Measurements from ENCODE around the gene POLK. TPM values are rescaled to one million over a fixed set of nuclear protein-coding genes. Genes with fewer than 3 reads are reported as not detected.

Gene POLK
- total and polyA plus RNA-seq, 4 donors, result 6.6 to 68.6 (median 18.5) TPM

DNA sequence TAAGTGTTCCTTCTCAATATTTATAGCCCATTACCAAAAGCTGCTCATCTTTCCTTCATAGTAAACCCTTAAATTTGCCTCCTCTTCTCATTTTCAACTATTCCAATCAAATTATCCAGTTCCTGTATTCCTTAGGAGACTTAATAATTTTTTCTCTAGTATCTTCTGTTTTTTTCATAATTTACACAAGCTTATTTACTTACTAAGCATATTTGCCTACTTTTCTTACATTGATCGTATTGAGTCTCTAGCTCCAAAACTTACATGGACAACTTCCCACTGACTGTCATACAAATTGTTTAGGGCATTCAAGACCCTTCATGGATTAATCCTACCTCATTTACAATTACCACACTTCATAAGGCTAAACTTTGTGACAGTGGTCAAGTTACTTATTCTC is 3.9 kb upstream of the POLK start:
- H3K27ac ChIP-seq (ENCODE audit: low read depth in 1 of 2, low read length in 1 of 2), result no peak overlapping the region
- no peak overlapping the region for H3K4me3 ChIP-seq
- no peak overlapping the region for H3K9ac ChIP-seq (ENCODE audit: insufficient read depth in 1 of 2, low read length in 2 of 2)
- no peak for ATAC-seq (ENCODE audit: insufficient read depth, low FRiP score)
- peaks cover 0 to 18% (median 5%) of the 10 kb centered on the region in 5 donors for H3K4me1 ChIP-seq (ENCODE audit: control insufficient read depth in 5 of 5, insufficient read depth in 5 of 5, low read length in 5 of 5)
- H3K9me3 ChIP-seq (ENCODE audit: control insufficient read depth in 4 of 4, insufficient read depth in 3 of 4, low read length in 3 of 4), result peaks cover 0 to 3% (median 0%) of the 10 kb centered on the region in 4 donors
- H3K36me3 ChIP-seq (ENCODE audit: control insufficient read depth in 4 of 4, insufficient read depth in 4 of 4, low read length in 4 of 4), result peaks cover 0 to 9% (median 0%) of the 10 kb centered on the region in 4 donors
- TF ChIP-seq, protein P1, sequence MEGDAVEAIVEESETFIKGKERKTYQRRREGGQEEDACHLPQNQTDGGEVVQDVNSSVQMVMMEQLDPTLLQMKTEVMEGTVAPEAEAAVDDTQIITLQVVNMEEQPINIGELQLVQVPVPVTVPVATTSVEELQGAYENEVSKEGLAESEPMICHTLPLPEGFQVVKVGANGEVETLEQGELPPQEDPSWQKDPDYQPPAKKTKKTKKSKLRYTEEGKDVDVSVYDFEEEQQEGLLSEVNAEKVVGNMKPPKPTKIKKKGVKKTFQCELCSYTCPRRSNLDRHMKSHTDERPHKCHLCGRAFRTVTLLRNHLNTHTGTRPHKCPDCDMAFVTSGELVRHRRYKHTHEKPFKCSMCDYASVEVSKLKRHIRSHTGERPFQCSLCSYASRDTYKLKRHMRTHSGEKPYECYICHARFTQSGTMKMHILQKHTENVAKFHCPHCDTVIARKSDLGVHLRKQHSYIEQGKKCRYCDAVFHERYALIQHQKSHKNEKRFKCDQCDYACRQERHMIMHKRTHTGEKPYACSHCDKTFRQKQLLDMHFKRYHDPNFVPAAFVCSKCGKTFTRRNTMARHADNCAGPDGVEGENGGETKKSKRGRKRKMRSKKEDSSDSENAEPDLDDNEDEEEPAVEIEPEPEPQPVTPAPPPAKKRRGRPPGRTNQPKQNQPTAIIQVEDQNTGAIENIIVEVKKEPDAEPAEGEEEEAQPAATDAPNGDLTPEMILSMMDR (IDR thresholded peaks at IDR 0.05; ENCODE audit: control extremely low read depth, extremely low read depth), result no peak
- 84 to 85% methylated on average over 1 of the region's 1 CpG for WGBS, 2 donors
- no peaks in the 10 kb centered on the region for H3K27me3 ChIP-seq (ENCODE audit: control insufficient read depth in 3 of 3, insufficient read depth in 3 of 3, low read length in 2 of 3)
- DNase-seq, result no peak

DNA sequence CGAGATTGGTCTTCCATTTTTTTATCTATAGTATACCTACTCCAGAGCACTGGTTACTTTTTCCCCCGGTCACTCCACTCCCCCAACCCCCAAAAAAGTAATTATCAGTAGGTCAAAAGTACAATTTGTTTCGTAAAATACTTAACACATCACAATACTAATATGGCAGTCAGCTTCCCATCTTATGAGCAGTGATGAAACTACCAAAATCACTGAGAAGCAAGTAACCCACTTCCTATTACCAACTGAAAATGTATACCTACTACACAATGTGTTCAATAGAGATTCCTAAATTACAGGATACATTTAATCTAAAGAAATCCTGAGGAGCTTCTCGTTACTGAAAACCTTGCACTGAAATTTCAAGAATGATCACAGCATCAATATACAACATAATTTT is 2.1 kb upstream of the POLK start:
- Histone ChIP-seq H3K27ac (ENCODE audit: low read depth in 1 of 2, low read length in 1 of 2) (no peak overlapping the region), H3K9ac (ENCODE audit: insufficient read depth in 1 of 2, low read length in 2 of 2) (peak overlapping the region in 1 of 2 donors; percentile 54), H3K27me3 (ENCODE audit: control insufficient read depth in 3 of 3, insufficient read depth in 3 of 3, low read length in 2 of 3) (no peaks in the 10 kb centered on the region), H3K4me1 (ENCODE audit: control insufficient read depth in 5 of 5, insufficient read depth in 5 of 5, low read length in 5 of 5) (peaks cover 0 to 26% (median 10%) of the 10 kb centered on the region in 5 donors), H3K9me3 (ENCODE audit: control insufficient read depth in 4 of 4, insufficient read depth in 3 of 4, low read length in 3 of 4) (peaks cover 0 to 3% (median 0%) of the 10 kb centered on the region in 4 donors), H3K4me3 (no peak overlapping the region), H3K36me3 (ENCODE audit: control insufficient read depth in 4 of 4, insufficient read depth in 4 of 4, low read length in 4 of 4) (peaks cover 0 to 9% (median 0%) of the 10 kb centered on the region in 4 donors)
- ATAC-seq (ENCODE audit: insufficient read depth, low FRiP score) (no peak), DNase-seq (peak in 1 of 3 donors; percentile 3)
- WGBS, 2 donors, result 48 to 63% methylated on average over 4 of the region's 4 CpGs
- TF ChIP-seq, protein P1 (IDR thresholded peaks at IDR 0.05; ENCODE audit: control extremely low read depth, extremely low read depth), result no peak

GRCh38 chr5:75509956-75510355 is 1.7 kb upstream of the POLK start:
- Histone ChIP-seq H3K4me1 (ENCODE audit: control insufficient read depth in 5 of 5, insufficient read depth in 5 of 5, low read length in 5 of 5) (peaks cover 0 to 26% (median 10%) of the 10 kb centered on the region in 5 donors), H3K9me3 (ENCODE audit: control insufficient read depth in 4 of 4, insufficient read depth in 3 of 4, low read length in 3 of 4) (peaks cover 0 to 3% (median 0%) of the 10 kb centered on the region in 4 donors), H3K4me3 (no peak overlapping the region), H3K9ac (ENCODE audit: insufficient read depth in 1 of 2, low read length in 2 of 2) (peak overlapping the region in 1 of 2 donors; percentile 54), H3K36me3 (ENCODE audit: control insufficient read depth in 4 of 4, insufficient read depth in 4 of 4, low read length in 4 of 4) (peaks cover 0 to 9% (median 0%) of the 10 kb centered on the region in 4 donors), H3K27me3 (ENCODE audit: control insufficient read depth in 3 of 3, insufficient read depth in 3 of 3, low read length in 2 of 3) (no peaks in the 10 kb centered on the region), H3K27ac (ENCODE audit: low read depth in 1 of 2, low read length in 1 of 2) (peak overlapping the region in 1 of 2 donors; percentile 45)
- DNase-seq (peak; percentile 20 to 61 (median 60)), ATAC-seq (ENCODE audit: insufficient read depth, low FRiP score) (no peak)
- TF ChIP-seq, protein P1 (IDR thresholded peaks at IDR 0.05; ENCODE audit: control extremely low read depth, extremely low read depth), result no peak
- WGBS, 2 donors, result 0% methylated on average over 1 of the region's 1 CpG

- peak; percentile 5 for ATAC-seq (ENCODE audit: insufficient read depth, low FRiP score)
- TF ChIP-seq, protein P1 (IDR thresholded peaks at IDR 0.05; ENCODE audit: control extremely low read depth, extremely low read depth), result no peak
- H3K9ac ChIP-seq (ENCODE audit: insufficient read depth in 1 of 2, low read length in 2 of 2), result peak overlapping the region; percentile 54 to 71
- 0% methylated on average over 15 of the region's 15 CpGs for WGBS, 2 donors
- H3K4me3 ChIP-seq, result peak overlapping the region; percentile 93
- H3K9me3 ChIP-seq (ENCODE audit: control insufficient read depth in 4 of 4, insufficient read depth in 3 of 4, low read length in 3 of 4), result peaks cover 0 to 3% (median 0%) of the 10 kb centered on the region in 4 donors
- H3K27ac ChIP-seq (ENCODE audit: low read depth in 1 of 2, low read length in 1 of 2), result peak overlapping the region; percentile 91 to 94
- H3K4me1 ChIP-seq (ENCODE audit: control insufficient read depth in 5 of 5, insufficient read depth in 5 of 5, low read length in 5 of 5), result peaks cover 0 to 26% (median 10%) of the 10 kb centered on the region in 5 donors
- no peaks in the 10 kb centered on the region for H3K27me3 ChIP-seq (ENCODE audit: control insufficient read depth in 3 of 3, insufficient read depth in 3 of 3, low read length in 2 of 3)
- H3K36me3 ChIP-seq (ENCODE audit: control insufficient read depth in 4 of 4, insufficient read depth in 4 of 4, low read length in 4 of 4), result peaks cover 0 to 9% (median 0%) of the 10 kb centered on the region in 4 donors
- peak in 2 of 3 donors; percentile 65 to 67 for DNase-seq
Observed at GRCh38 chr5:75510417-75510835, 1.3 kb upstream of the POLK start.

Measured in lung (tissue), 12 donors.